GM18870 (cell line): Measurements from ENCODE around the gene MAST3.

ENCODE experiments used
- ATAC-seq: cut with Tn5 transposase; IDR thresholded peaks from one replicate; pipeline ENCODE4 v1.9.1; 2021; ENCODE audit warnings: moderate library complexity; ENCODE audit not compliant: unreplicated experiment

Gene MAST3

DNA sequence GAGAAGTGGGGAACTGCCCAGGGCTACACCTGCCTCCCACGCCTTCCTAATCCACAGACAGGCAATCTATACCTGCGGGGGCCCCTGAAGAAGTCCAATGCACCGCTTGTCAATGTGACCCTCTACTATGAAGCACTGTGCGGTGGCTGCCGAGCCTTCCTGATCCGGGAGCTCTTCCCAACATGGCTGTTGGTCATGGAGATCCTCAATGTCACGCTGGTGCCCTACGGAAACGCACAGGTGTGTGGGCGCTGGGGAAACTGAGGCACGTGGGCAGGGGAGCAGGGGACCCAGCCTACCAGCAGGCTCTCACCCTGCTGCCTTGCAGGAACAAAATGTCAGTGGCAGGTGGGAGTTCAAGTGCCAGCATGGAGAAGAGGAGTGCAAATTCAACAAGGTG is 77.4 kb downstream of the MAST3 start:
- no peak for ATAC-seq

DNA sequence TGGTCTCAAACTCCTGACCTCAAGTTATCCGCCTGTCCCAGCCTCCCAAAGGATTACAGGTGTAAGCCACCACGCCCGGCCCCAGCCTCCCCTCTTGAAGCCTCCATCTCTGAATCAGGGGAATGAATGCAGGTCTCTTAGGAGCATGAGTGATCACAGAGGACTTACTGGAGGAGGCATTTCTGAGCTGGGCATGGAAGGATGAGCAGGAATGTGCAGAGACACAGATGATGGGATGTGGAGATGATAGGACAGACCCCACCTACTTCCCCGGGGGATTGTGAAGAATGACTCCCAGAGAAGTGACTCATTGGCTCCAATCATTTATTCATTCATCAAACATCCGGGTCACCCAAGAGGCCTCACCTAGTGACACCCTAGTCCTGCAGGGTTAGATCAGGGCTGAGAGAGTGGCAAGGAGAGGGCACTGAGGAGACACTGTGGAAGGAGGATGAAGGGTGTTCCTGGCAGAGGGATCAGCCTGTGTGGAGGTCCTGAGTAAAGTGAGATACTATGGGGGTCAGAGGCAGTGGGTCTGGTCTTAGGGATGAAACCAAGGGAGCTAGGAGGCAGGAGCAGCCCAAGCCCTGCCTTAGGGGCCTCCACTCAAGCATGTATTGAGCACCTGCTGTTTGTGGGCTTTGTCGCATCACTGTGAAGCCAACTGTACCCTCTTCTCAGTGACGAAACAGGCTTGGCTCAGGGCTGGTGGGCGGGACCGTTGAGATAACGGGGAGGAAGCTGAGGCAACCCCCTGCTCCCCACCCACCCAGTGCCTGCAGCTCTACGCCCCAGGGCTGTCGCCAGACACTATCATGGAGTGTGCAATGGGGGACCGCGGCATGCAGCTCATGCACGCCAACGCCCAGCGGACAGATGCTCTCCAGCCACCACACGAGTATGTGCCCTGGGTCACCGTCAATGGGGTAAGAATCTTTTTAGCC is 79.1 kb downstream of the MAST3 start:
- no peak for ATAC-seq

DNA sequence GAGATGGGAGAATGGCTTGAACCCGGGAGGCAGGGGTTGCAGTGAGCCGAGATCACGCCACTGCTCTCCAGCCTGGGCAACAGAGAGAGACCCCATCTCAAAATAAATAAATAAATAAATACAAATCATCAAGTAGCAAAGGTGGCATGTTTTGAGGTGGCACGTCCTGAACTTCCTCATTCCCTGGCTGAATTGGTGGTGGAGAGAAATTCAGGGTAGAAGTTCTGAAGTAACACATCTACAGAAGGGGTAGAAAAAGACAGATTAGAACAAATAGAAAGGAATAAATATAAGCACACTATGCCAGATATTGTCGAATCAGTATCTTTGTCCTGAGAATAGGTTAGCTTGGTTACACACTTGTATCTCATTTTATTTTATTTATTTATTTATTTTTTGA is 82.4 kb downstream of the MAST3 start:
- no peak for ATAC-seq

DNA sequence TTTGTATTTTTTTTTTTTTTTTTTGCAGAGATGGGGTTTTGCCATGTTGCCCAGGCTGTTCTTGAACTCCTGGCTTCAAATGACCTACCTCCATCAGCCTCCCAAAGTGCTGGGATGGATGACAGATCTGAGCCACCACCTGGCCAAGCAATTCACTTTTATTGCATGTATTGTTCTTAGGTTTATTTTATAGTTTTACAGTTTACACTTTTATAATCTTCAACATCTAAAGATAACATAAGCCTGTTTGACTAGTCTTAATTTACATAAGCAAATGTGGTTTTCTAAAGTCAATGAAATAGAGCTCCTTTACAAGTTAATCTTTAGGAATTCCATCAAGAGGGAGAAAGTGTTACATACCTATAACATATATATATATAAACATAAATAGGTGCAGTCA is 86.0 kb downstream of the MAST3 start:
- no peak for ATAC-seq

DNA sequence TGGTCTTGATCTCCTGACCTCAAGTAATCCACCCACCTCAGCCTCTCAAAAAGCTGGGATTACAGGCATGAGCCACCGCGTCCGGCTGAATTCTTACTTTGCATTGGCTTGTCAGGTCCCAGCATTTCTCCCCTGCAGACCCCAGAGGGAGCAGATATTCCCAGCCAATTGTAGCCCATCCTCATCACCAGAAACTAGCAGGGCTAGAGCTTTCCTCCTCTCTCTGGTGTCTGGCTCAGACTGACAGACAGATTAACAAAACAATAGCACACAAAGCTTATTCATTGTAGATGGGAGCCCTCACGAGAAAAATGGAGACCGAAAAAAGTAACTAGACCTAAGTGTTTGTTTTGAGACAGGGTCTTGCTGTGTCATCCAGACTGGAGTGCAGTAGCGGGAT is 88.0 kb downstream of the MAST3 start:
- no peak for ATAC-seq

DNA sequence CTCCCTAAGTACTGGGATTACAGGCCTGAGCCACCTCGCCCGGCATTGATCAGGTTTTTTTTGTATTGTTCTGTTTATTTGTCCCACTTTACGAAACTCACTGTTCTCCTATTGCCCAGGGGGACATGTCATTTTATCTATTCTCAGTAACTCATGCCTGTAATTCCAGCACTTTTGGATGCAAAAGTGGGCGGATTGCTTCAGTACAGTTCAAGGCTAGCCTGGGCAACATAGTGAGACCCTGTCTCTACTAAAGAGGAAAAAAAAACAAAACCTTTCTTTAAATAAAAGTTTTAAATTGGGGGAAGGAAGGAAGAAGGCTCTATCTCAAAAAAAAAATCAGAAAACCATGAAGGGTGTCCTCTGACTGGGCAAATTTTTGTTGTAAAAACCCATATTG is 92.7 kb downstream of the MAST3 start:
- no peak for ATAC-seq

DNA sequence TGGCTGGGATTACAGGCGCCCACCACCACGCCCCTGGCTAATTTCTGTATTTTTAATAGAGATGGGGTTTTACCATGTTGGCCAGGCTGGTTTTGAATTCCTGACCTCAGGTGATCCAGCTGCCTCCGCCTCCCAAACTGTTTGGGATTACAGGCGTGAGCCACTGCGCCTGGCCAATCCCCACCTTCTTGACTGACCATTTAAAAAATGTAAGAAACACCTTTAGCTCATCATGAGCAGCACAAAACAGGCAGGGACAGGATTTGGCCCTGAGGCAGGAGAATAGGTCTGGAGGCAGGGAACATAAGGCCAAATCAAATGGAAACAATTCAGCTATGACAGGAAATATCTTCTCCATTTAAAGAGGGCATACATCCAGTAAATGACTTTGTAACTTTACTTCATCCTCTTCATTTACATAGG is 94.1 kb downstream of the MAST3 start:
- ATAC-seq, result no peak

DNA sequence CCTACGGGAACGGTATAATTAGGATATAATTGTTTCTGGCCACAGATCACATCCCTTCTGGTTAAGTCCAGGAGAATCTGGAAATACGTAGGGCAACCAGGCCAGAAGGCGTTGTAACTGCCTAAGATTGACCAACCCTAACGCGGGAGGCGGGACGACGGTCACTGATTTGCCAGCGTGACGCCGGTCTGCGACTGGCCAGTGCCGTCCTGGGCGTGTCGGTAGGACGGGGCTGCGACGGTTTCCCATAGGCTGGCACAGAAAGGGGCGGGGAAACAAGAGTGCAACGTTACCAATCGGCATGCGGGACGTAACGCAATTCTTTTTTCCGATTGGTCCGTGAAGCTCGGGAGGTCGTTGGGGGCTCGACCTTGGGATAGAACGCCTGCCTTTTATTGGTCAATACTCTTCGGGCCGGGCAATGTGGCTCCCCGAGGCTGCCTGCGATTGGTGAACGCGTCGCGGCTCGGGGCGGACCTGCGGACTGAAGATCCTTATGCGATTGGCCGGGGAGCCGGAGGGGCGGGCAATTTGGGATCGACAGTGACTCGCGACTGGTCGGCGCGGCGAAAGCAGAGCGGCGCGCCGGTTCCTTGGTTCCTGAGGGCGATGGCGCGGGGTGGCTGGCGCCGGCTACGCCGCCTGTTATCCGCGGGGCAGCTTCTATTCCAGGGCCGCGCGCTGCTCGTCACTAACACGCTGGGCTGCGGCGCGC is 95.3 kb downstream of the MAST3 start, which contains the start of gene MPV17L2:
Gene MPV17L2, plus strand, starts transcription at position 546 of the 715 bp plus-strand sequence. Its CDS starts 64 bp downstream, at position 610.
- peak; percentile 82 for ATAC-seq

DNA sequence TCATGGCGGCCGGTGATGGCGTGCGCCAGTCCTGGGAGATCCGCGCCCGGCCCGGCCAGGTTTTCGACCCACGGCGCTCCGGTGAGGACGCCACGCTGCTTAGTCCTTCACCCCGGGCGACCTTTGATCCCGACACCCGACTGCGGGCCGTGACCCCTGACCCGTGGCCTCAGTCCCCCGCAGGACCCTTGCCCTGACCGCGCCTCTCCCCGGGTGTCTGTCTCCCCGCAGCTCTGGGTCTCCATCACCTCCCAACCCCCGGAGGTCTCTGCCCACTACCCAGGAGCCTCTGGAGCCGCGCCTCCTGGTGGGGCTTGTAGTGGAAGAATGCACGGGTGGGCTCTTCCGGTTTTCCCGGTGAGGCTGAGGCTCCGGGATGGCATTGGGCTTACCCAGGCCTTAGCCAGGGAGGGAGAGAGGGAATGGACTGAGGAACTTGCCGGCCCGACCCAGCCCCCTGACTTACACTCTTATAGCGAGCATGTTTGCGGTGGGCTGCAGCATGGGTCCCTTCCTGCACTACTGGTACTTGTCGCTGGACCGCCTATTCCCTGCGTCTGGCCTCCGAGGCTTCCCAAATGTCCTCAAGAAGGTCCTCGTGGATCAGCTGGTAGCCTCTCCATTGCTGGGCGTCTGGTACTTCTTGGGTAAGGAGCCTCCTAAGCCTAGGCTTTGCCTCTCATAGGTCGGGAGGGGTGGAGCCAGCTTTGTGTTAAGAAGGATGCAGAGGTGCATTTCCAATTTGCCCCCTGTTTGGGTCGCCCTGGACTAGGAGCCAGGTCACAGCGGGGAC is 96.0 kb downstream of the MAST3 start:
- ATAC-seq, result no peak

DNA sequence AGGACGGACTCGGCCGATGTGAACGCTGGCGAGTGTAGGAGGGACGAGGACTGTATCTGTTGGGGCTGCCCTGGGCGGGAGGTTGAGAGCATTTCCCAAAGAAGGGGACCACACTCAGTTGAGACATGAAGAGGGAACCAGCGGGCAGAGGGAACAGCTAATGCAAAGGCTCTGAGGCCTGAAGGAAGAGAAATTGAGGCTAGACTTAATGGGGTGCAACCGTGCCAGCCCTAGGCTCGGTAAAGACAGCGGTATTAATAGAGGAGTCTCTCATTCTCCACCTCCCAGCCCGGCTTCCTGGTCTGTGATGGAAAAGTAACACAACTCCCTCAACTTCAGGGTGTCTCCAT is 96.6 kb downstream of the MAST3 start:
- no peak for ATAC-seq

DNA sequence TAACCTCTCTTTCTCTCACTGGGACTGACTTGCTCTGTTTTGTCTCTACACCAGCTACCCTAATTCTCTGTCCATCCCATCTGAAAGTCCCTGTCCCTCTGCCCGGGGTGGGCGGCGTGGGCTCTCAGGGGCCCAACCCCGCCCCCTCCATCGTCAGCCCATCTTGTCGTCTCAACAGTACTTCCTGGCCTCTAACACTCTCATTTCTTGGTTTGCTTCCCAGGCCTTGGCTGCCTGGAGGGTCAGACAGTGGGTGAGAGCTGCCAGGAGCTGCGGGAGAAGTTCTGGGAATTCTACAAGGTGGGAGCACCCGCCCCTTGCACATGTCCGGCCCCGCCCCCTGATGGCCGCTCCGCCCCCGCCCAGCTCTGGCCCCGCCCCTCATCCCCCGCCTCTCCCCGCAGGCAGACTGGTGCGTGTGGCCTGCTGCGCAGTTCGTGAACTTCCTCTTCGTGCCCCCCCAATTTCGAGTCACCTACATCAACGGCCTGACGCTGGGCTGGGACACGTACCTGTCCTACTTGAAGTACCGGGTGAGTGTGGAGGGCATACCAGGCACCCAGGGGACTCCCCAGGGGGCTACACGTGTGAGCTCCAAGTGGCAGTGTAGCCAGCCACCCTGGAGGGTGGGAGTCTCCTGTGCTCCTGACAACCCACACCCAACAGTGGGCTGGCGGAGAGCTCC is 97.1 kb downstream of the MAST3 start:
- ATAC-seq, result no peak

DNA sequence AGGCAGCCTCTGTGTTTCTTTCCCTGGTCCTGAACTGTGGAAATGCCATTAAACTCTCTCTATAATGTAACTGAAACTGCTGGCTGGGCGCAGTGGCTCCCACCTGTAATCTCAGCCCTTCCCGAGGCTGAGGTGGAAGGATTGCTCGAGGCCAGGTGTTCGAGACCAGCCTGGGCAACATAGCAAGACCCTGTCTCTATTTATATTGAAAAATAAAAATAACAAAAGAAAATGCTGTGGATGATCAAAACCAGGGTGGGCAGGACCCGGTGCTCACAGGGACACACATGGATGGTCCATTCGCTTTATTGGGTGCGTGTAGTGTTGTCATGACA is 98.9 kb downstream of the MAST3 start:
- no peak for ATAC-seq

DNA sequence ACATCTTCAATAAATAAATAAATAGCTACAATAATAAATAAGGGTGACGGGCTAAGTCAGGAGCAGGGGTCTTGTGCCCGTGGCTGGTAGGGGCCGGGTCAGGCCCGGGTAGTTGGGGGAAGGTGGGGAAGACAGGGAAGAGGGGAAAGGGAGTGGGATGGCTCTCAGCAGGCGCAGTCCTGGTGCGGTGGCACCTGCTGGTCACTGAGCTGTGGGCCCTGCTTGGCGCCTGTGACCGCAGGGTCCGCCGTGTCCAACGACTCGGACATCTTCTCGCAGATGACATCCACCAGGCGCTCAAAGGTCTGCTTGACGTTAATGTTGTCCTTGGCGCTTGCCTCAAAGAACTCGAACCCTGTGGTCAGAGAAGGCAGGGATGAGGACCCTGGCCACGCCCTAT is 99.7 kb downstream of the MAST3 start:
- ATAC-seq, result no peak

DNA sequence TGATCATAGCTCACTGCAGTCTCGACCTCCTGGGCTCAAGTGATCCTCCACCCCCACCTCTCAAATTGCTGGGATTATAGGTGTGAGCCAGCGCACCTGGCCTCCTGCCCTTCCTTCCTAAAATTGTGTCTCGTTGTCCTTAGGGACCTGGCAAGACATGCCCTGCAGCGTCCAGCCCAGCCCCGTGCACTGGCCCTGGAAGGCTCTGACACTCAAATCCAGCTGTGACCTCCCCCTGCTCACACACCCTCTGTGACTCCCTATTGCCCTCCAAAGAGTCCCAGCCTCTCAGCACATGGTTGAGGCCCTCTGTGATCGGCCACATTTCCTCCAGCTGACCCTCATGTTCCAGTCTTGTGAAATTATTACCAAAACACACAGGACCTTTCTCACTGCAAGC is 100.4 kb downstream of the MAST3 start:
- no peak for ATAC-seq

DNA sequence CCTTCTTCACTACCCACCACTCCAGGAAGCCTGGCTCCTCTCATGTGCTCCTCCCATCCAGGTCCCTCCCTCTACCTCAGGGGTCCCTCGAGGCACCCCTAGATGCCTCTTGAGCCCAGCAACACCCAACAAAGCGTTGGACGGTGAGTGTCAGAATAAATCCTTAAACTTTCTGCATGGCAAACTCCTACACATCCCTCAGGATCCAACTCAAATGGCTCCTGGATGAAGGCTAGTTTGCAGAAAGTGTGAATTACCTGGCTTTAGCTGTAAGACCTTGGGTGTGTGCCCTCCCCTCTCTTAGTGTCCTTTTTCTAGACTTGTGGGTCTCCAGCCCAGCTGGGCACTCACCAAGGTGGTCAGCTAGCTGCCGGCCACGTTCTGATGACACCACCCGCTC is 100.8 kb downstream of the MAST3 start:
- no peak for ATAC-seq
